Measurements from ENCODE around the gene CFAP58. TPM values are rescaled to one million over a fixed set of nuclear protein-coding genes. Genes with fewer than 3 reads are reported as not detected.

CFAP58 gene
- polyA plus RNA-seq, 6 donors from 2014 or later = not detected

GRCh38 chr10:104345941-104346340 is 7.7 kb upstream of the CFAP58 start:
- no peak for DNase-seq
- no peaks in the 10 kb centered on the region for H3K36me3 Mint-ChIP-seq
- ATAC-seq (ENCODE audit: low read depth in 2 of 2) = no peak
- H3K4me1 Mint-ChIP-seq = peaks cover 15 to 22% (median 16%) of the 10 kb centered on the region in 3 donors
- no peak overlapping the region for H3K4me3 Mint-ChIP-seq
- H3K9me3 Mint-ChIP-seq = peaks cover 0 to 1% (median 0%) of the 10 kb centered on the region in 7 donors
- H3K27ac Mint-ChIP-seq = peak overlapping the region in 1 of 6 donors; percentile 93
- no peaks in the 10 kb centered on the region for H3K27me3 Mint-ChIP-seq

- Mint-ChIP-seq H3K4me3 (no peak overlapping the region), H3K36me3 (no peaks in the 10 kb centered on the region), H3K27me3 (no peaks in the 10 kb centered on the region), H3K4me1 (peaks cover 21 to 29% (median 22%) of the 10 kb centered on the region in 3 donors), H3K9me3 (peaks cover 0 to 1% (median 0%) of the 10 kb centered on the region in 7 donors), H3K27ac (peak overlapping the region in 4 of 6 donors; percentile 12 to 92 (median 64))
- DNase-seq (no peak), ATAC-seq (ENCODE audit: low read depth in 2 of 2) (no peak)
Observed at GRCh38 chr10:104347295-104348045, 6.2 kb upstream of the CFAP58 start.

- Mint-ChIP-seq H3K4me1 (peaks cover 22 to 32% (median 24%) of the 10 kb centered on the region in 3 donors), H3K9me3 (peaks cover 0 to 1% (median 0%) of the 10 kb centered on the region in 7 donors), H3K27ac (peak overlapping the region in 1 of 6 donors; percentile 88), H3K36me3 (no peaks in the 10 kb centered on the region), H3K27me3 (no peaks in the 10 kb centered on the region), H3K4me3 (no peak overlapping the region)
- no peak for ATAC-seq (ENCODE audit: low read depth in 2 of 2)
- DNase-seq = no peak
Observed at GRCh38 chr10:104348601-104349000, 5.0 kb upstream of the CFAP58 start.

- ATAC-seq (ENCODE audit: low read depth in 2 of 2) = peak; percentile 70 to 73
- Mint-ChIP-seq H3K27me3 (no peaks in the 10 kb centered on the region), H3K27ac (no peak overlapping the region), H3K9me3 (peaks cover 0 to 1% (median 0%) of the 10 kb centered on the region in 7 donors), H3K36me3 (no peaks in the 10 kb centered on the region), H3K4me1 (peaks cover 22 to 32% (median 24%) of the 10 kb centered on the region in 3 donors), H3K4me3 (no peak overlapping the region)
- peak; percentile 70 for DNase-seq
Observed at GRCh38 chr10:104349623-104350126, 4.0 kb upstream of the CFAP58 start.

- Mint-ChIP-seq H3K27me3 (no peaks in the 10 kb centered on the region), H3K9me3 (peaks cover 0 to 1% (median 0%) of the 10 kb centered on the region in 7 donors), H3K36me3 (no peaks in the 10 kb centered on the region), H3K4me1 (peaks cover 22 to 32% (median 24%) of the 10 kb centered on the region in 3 donors), H3K27ac (no peak overlapping the region), H3K4me3 (no peak overlapping the region)
- ATAC-seq (ENCODE audit: low read depth in 2 of 2) = peak; percentile 64 to 68
- peak; percentile 66 for DNase-seq
Observed at GRCh38 chr10:104350127-104350635, 3.5 kb upstream of the CFAP58 start.

GRCh38 chr10:104351061-104351702 is 2.5 kb upstream of the CFAP58 start:
- peak overlapping the region in 1 of 8 donors; percentile 48 for H3K4me3 Mint-ChIP-seq
- peaks cover 14 to 22% (median 16%) of the 10 kb centered on the region in 3 donors for H3K4me1 Mint-ChIP-seq
- no peak for DNase-seq
- no peaks in the 10 kb centered on the region for H3K9me3 Mint-ChIP-seq
- no peak for ATAC-seq (ENCODE audit: low read depth in 2 of 2)
- peak overlapping the region in 2 of 6 donors; percentile 30 to 76 for H3K27ac Mint-ChIP-seq
- H3K36me3 Mint-ChIP-seq = no peaks in the 10 kb centered on the region
- H3K27me3 Mint-ChIP-seq = no peaks in the 10 kb centered on the region

GRCh38 chr10:104351919-104352318 is 1.7 kb upstream of the CFAP58 start:
- H3K9me3 Mint-ChIP-seq = no peaks in the 10 kb centered on the region
- peaks cover 12 to 22% (median 16%) of the 10 kb centered on the region in 3 donors for H3K4me1 Mint-ChIP-seq
- H3K4me3 Mint-ChIP-seq = peak overlapping the region in 4 of 8 donors; percentile 16 to 48 (median 26)
- H3K27ac Mint-ChIP-seq = peak overlapping the region in 2 of 6 donors; percentile 6 to 50
- DNase-seq = no peak
- no peaks in the 10 kb centered on the region for H3K27me3 Mint-ChIP-seq
- no peaks in the 10 kb centered on the region for H3K36me3 Mint-ChIP-seq
- ATAC-seq (ENCODE audit: low read depth in 2 of 2) = no peak

GRCh38 chr10:104359811-104360210 is 6.2 kb downstream of the CFAP58 start:
- Mint-ChIP-seq H3K27ac (no peak overlapping the region), H3K4me1 (no peaks in the 10 kb centered on the region), H3K27me3 (peaks cover 22 to 26% (median 24%) of the 10 kb centered on the region in 3 donors), H3K4me3 (no peak overlapping the region), H3K36me3 (no peaks in the 10 kb centered on the region), H3K9me3 (peaks cover 0 to 7% (median 1%) of the 10 kb centered on the region in 7 donors)
- no peak for ATAC-seq (ENCODE audit: low read depth in 2 of 2)
- DNase-seq = no peak

GRCh38 chr10:104367904-104368303 is 14.3 kb downstream of the CFAP58 start:
- Mint-ChIP-seq H3K9me3 (peaks cover 0 to 14% (median 4%) of the 10 kb centered on the region in 7 donors), H3K4me1 (no peaks in the 10 kb centered on the region), H3K27ac (no peak overlapping the region), H3K4me3 (no peak overlapping the region), H3K27me3 (peaks cover 28 to 40% (median 34%) of the 10 kb centered on the region in 3 donors), H3K36me3 (no peaks in the 10 kb centered on the region)
- ATAC-seq (ENCODE audit: low read depth in 2 of 2) (no peak), DNase-seq (no peak)

GRCh38 chr10:104368381-104368780 is 14.7 kb downstream of the CFAP58 start:
- Mint-ChIP-seq H3K36me3 (no peaks in the 10 kb centered on the region), H3K27me3 (peaks cover 23 to 37% (median 32%) of the 10 kb centered on the region in 3 donors)

GRCh38 chr10:104371753-104372152 is 18.1 kb downstream of the CFAP58 start:
- peaks cover 23 to 27% (median 24%) of the 10 kb centered on the region in 3 donors for H3K27me3 Mint-ChIP-seq
- no peaks in the 10 kb centered on the region for H3K4me1 Mint-ChIP-seq
- no peak overlapping the region for H3K27ac Mint-ChIP-seq
- H3K36me3 Mint-ChIP-seq = no peaks in the 10 kb centered on the region
- peaks cover 0 to 9% (median 4%) of the 10 kb centered on the region in 7 donors for H3K9me3 Mint-ChIP-seq
- no peak overlapping the region for H3K4me3 Mint-ChIP-seq
- ATAC-seq (ENCODE audit: low read depth in 2 of 2) = no peak
- no peak for DNase-seq

More at GRCh38 chr10:104368381-104368780, 14.7 kb downstream of the CFAP58 start:
- peaks cover 0 to 14% (median 4%) of the 10 kb centered on the region in 7 donors for H3K9me3 Mint-ChIP-seq
- no peaks in the 10 kb centered on the region for H3K4me1 Mint-ChIP-seq
- H3K4me3 Mint-ChIP-seq = no peak overlapping the region
- no peak for ATAC-seq (ENCODE audit: low read depth in 2 of 2)
- no peak for DNase-seq
- H3K27ac Mint-ChIP-seq = no peak overlapping the region

GRCh38 chr10:104374591-104374990 is 21.0 kb downstream of the CFAP58 start:
- DNase-seq (no peak), ATAC-seq (ENCODE audit: low read depth in 2 of 2) (no peak)
- Mint-ChIP-seq H3K36me3 (no peaks in the 10 kb centered on the region), H3K27me3 (peaks cover 24 to 28% (median 25%) of the 10 kb centered on the region in 3 donors), H3K4me3 (no peak overlapping the region), H3K4me1 (no peaks in the 10 kb centered on the region), H3K9me3 (peaks cover 0 to 9% (median 4%) of the 10 kb centered on the region in 7 donors), H3K27ac (peak overlapping the region in 2 of 6 donors; percentile 4 to 16)

GRCh38 chr10:104376784-104377300 is 23.2 kb downstream of the CFAP58 start:
- ATAC-seq (ENCODE audit: low read depth in 2 of 2) = no peak
- DNase-seq = no peak
- peaks cover 0 to 6% (median 0%) of the 10 kb centered on the region in 7 donors for H3K9me3 Mint-ChIP-seq
- no peak overlapping the region for H3K27ac Mint-ChIP-seq
- H3K36me3 Mint-ChIP-seq = no peaks in the 10 kb centered on the region
- peaks cover 24 to 26% (median 26%) of the 10 kb centered on the region in 3 donors for H3K27me3 Mint-ChIP-seq
- H3K4me3 Mint-ChIP-seq = no peak overlapping the region
- no peaks in the 10 kb centered on the region for H3K4me1 Mint-ChIP-seq
